HG03066 (cell line): ENCODE data around the gene RPS6KA2.
A peak's percentile ranks its signal among the peaks of the same experiment; 100 is the strongest.

Experiments used
- ATAC-seq: cut with Tn5 transposase; IDR thresholded peaks from one replicate; pipeline ENCODE4 v1.9.1; 2021; ENCODE audit warnings: low read depth; ENCODE audit not compliant: unreplicated experiment

The RPS6KA2 gene

GRCh38 chr6:166627033-166627874 is at the start of gene RPS6KA2:
Gene RPS6KA2 (minus strand): TSS chr6:166627251. CDS start chr6:166627019, 232 bp downstream.
- peak; percentile 86 for ATAC-seq

GRCh38 chr6:166676270-166676860 is 49.3 kb upstream of the RPS6KA2 start:
- no peak for ATAC-seq

- no peak for ATAC-seq
Observed at GRCh38 chr6:166675736-166676135, 48.7 kb upstream of the RPS6KA2 start.

- no peak for ATAC-seq
Observed at GRCh38 chr6:166673309-166673708, 46.3 kb upstream of the RPS6KA2 start.

GRCh38 chr6:166672624-166673206 is 45.7 kb upstream of the RPS6KA2 start:
- no peak for ATAC-seq

GRCh38 chr6:166672146-166672545 is 45.1 kb upstream of the RPS6KA2 start:
- ATAC-seq = no peak

- ATAC-seq = no peak
Observed at GRCh38 chr6:166671434-166672081, 44.5 kb upstream of the RPS6KA2 start.

GRCh38 chr6:166670894-166671293 is 43.8 kb upstream of the RPS6KA2 start:
- ATAC-seq = no peak

GRCh38 chr6:166670013-166670412 is 43.0 kb upstream of the RPS6KA2 start:
- ATAC-seq = no peak

- ATAC-seq = no peak
Observed at GRCh38 chr6:166667796-166668610, 41.0 kb upstream of the RPS6KA2 start.

- ATAC-seq = no peak
Observed at GRCh38 chr6:166664135-166664534, 37.1 kb upstream of the RPS6KA2 start.

GRCh38 chr6:166663568-166663967 is 36.5 kb upstream of the RPS6KA2 start:
- no peak for ATAC-seq

- no peak for ATAC-seq
Observed at GRCh38 chr6:166662690-166663089, 35.6 kb upstream of the RPS6KA2 start.

- no peak for ATAC-seq
Observed at GRCh38 chr6:166661327-166662085, 34.5 kb upstream of the RPS6KA2 start.

- ATAC-seq = no peak
Observed at GRCh38 chr6:166660157-166660688, 33.2 kb upstream of the RPS6KA2 start.

GRCh38 chr6:166659581-166659980 is 32.5 kb upstream of the RPS6KA2 start:
- ATAC-seq = no peak

GRCh38 chr6:166658792-166659150 is 31.7 kb upstream of the RPS6KA2 start:
- ATAC-seq = no peak

GRCh38 chr6:166658115-166658791 is 31.2 kb upstream of the RPS6KA2 start:
- ATAC-seq = no peak

- no peak for ATAC-seq
Observed at GRCh38 chr6:166657531-166657930, 30.5 kb upstream of the RPS6KA2 start.
